Lower leg skin (tissue), 4 donors: Measurements from ENCODE around the gene RNU11. TPM values are rescaled to one million over a fixed set of nuclear protein-coding genes. Genes with fewer than 3 reads are reported as not detected.
"Not testable (repeated sequence)": the region's sequence is repeated elsewhere in the genome, so short reads cannot be mapped to it uniquely, and the experiment has no call there.

Experiments
- DNase-seq, 2 donors: peaks; one replicate each; pipeline ENCODE4 v3.0.0-alpha.2; 2019; ENCODE audit warnings: low spot score in 2 of 2
- H3K4me3 ChIP-seq: fragments of 200-600 bp; sonication (generic); 2 replicates; pipeline ENCODE4 v1.5.1; 2017; ENCODE audit warnings: mild to moderate bottlenecking, low read depth; ENCODE audit not compliant: poor library complexity, severe bottlenecking
- CTCF ChIP-seq, 3 donors: fragments of 450-650 bp; IDR thresholded peaks; one replicate each; pipeline ENCODE4 v1.5.1; 2016; ENCODE audit warnings: antibody characterized with exemption in 3 of 3, mild to moderate bottlenecking in 3 of 3, moderate library complexity in 2 of 3
- POLR2A ChIP-seq, 2 donors: fragments of 450-650 bp; IDR thresholded peaks; one replicate each; pipeline ENCODE4 v1.6.1; 2016 to 2017; ENCODE audit warnings: antibody characterized with exemption in 2 of 2, mild to moderate bottlenecking in 1 of 2, moderate library complexity in 1 of 2
- WGBS, 2 donors: methylation state at CpG; one replicate each; pipeline ENCODE4 v1.1.5; 2018; 5-methylcytosine and 5-hydroxymethylcytosine counted together
- intact Hi-C: fragments of 100-400 bp; cut with DNase I; formaldehyde crosslinking; loops from one replicate; pipeline ENCODE4 v1.15.0; 2023; ENCODE audit warnings: low total_unique reads
- total RNA-seq, 4 donors: library from RNA; depleted of rRNA; stranded (reverse); fragments of >200 nt; gene quantifications; one replicate each; pipeline ENCODE4 v1.1.0, GENCODE V29; 2016

RNU11 gene
- total RNA-seq, 4 donors from 2014 or later, result not detected

- no peak for TF ChIP-seq CTCF (IDR thresholded peaks at IDR 0.05)
- TF ChIP-seq POLR2A (IDR thresholded peaks at IDR 0.05), result no peak
- intact Hi-C loops, result no loop called here
- no peak for DNase-seq
- no peak overlapping the region for H3K4me3 ChIP-seq
- WGBS, 2 donors, result 73 to 88% methylated on average over 6 of the region's 6 CpGs
Observed at GRCh38 chr1:28682840-28683239, 34.4 kb downstream of the RNU11 start.

- WGBS, 2 donors, result 91 to 95% methylated on average over 4 of the region's 4 CpGs
- intact Hi-C loops, result no loop called here
- H3K4me3 ChIP-seq, result no peak overlapping the region
- no peak for DNase-seq
- TF ChIP-seq POLR2A (IDR thresholded peaks at IDR 0.05) (no peak), CTCF (IDR thresholded peaks at IDR 0.05) (no peak)
Observed at GRCh38 chr1:28684937-28685336, 36.5 kb downstream of the RNU11 start.

- H3K4me3 ChIP-seq, DNase-seq, intact Hi-C loops: not testable (repeated sequence)
- 88 to 91% methylated on average over 1 of the region's 1 CpG for WGBS, 2 donors
Observed at GRCh38 chr1:28691627-28692026, 43.2 kb downstream of the RNU11 start.

Other genes with a start within 250 kb of the RNU11 start
- 10 to 100 TPM; 14.7 to 18.3 (median 15.2) TPM for gene RCC1, start 142.6 kb upstream of the RNU11 start, total RNA-seq
- gene TRNAU1AP, start 95.5 kb upstream of the RNU11 start, total RNA-seq, result 10 to 100 TPM; 11.8 to 24.9 (median 19.3) TPM
- gene RAB42, start 56.3 kb upstream of the RNU11 start, total RNA-seq, result 1 to 10 TPM in 1 of 4 donors, not detected in 3; 1.0 TPM
- 10 to 100 TPM; 19.3 to 28.8 (median 24.0) TPM for gene TAF12, start 5.5 kb upstream of the RNU11 start, total RNA-seq
- gene GMEB1, start 20.2 kb downstream of the RNU11 start, total RNA-seq, result 10 to 100 TPM; 10.8 to 12.0 (median 11.6) TPM
- 10 to 100 TPM; 59.6 to 79.9 (median 72.3) TPM for gene YTHDF2, start 88.3 kb downstream of the RNU11 start, total RNA-seq
- not detected for gene OPRD1, start 163.6 kb downstream of the RNU11 start, total RNA-seq